ENCODE data around the gene C9orf85. TPM values are rescaled to one million over a fixed set of nuclear protein-coding genes. Genes with fewer than 3 reads are reported as not detected.
A peak's percentile ranks its signal among the peaks of the same experiment; 100 is the strongest.

C9orf85 gene
- total RNA-seq, 1 experiment from 2014 or later: 9.8 TPM

DNA sequence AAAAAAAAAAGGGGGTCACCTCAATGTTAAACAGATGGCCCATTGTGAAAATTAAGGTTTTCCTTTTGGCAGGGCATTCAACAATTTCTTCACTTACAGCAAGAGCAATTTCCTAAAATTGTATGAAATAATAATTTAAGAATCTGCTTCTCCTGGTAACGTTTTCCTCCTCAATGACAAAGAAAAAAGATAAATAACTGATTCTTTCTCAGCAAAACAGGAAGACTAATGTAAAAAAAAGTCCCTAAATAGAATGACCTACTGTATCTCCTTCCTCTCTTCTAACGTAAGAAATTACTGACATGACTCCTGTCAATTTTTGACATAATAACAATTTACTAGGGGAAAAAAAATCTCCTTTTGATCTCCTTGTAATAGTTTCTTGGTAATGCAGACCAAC lies 26.0 kb upstream of the C9orf85 start:
- Mint-ChIP-seq H3K36me3 (ENCODE audit: insufficient read depth, unreplicated experiment) (peaks cover 5% of the 10 kb centered on the region), H3K4me1 (ENCODE audit: low read depth, unreplicated experiment) (no peaks in the 10 kb centered on the region), H3K4me3 (ENCODE audit: low read depth, unreplicated experiment) (no peak overlapping the region), H3K27ac (ENCODE audit: unreplicated experiment) (no peak overlapping the region), H3K9me3 (ENCODE audit: low read depth, unreplicated experiment) (no peaks in the 10 kb centered on the region), H3K27me3 (ENCODE audit: unreplicated experiment) (no peaks in the 10 kb centered on the region)
- TF ChIP-seq, protein P1, sequence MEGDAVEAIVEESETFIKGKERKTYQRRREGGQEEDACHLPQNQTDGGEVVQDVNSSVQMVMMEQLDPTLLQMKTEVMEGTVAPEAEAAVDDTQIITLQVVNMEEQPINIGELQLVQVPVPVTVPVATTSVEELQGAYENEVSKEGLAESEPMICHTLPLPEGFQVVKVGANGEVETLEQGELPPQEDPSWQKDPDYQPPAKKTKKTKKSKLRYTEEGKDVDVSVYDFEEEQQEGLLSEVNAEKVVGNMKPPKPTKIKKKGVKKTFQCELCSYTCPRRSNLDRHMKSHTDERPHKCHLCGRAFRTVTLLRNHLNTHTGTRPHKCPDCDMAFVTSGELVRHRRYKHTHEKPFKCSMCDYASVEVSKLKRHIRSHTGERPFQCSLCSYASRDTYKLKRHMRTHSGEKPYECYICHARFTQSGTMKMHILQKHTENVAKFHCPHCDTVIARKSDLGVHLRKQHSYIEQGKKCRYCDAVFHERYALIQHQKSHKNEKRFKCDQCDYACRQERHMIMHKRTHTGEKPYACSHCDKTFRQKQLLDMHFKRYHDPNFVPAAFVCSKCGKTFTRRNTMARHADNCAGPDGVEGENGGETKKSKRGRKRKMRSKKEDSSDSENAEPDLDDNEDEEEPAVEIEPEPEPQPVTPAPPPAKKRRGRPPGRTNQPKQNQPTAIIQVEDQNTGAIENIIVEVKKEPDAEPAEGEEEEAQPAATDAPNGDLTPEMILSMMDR (IDR thresholded peaks at IDR 0.05; ENCODE audit: unreplicated experiment): no peak
- DNase-seq: no peak
- no TSS peak for BruUV-seq (replicated peaks)
- intact Hi-C loops (cut with micrococcal nuclease; ENCODE audit: unreplicated experiment): no loop called here
- CTCF ChIA-PET: no interaction called here

DNA sequence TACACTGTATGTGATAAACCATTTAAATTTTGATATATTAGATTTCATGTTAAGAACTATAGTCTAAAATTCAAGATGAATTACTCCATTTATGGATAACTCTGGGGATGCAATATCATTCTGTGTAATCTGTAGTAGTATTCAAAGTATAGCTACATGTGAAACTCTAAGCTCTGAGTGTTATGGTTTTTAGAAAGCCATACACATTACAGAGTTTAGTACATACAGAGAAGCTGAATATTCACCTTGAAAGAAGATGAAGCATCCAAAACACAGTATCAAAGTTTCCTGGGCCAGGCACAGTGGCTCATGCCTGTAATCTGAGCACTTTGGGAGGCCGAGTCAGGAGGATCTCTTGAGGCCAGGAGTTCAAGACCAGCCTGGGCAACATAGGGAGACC lies 25.4 kb upstream of the C9orf85 start:
- H3K4me1 Mint-ChIP-seq (ENCODE audit: low read depth, unreplicated experiment): peaks cover 2% of the 10 kb centered on the region
- peaks cover 5% of the 10 kb centered on the region for H3K36me3 Mint-ChIP-seq (ENCODE audit: insufficient read depth, unreplicated experiment)

DNA sequence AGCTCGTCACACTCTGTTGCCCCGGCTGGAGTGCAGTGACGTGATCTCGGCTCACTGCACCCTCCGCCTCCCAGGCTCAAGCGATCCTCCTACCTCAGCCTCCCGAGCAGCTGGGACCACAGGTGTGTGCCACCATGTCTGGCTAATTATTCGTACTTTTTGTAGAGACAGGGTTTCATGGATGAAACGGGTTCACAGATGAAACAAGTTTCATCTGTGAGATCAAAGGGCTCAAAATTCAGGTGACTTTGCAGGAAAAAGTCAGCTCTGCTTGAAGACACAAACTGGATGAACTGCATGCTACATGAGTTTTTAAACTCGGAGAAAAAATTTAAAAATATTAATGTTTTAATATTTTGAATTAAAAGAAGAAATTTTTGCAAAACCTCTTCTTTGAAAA lies 24.9 kb upstream of the C9orf85 start:
- Mint-ChIP-seq H3K27ac (ENCODE audit: unreplicated experiment) (peak overlapping the region; percentile 56), H3K9me3 (ENCODE audit: low read depth, unreplicated experiment) (no peaks in the 10 kb centered on the region), H3K4me1 (ENCODE audit: low read depth, unreplicated experiment) (peaks cover 8% of the 10 kb centered on the region), H3K4me3 (ENCODE audit: low read depth, unreplicated experiment) (no peak overlapping the region), H3K27me3 (ENCODE audit: unreplicated experiment) (no peaks in the 10 kb centered on the region), H3K36me3 (ENCODE audit: insufficient read depth, unreplicated experiment) (peaks cover 2% of the 10 kb centered on the region)
- intact Hi-C loops (cut with micrococcal nuclease; ENCODE audit: unreplicated experiment): no loop called here
- TF ChIP-seq, protein P1 (IDR thresholded peaks at IDR 0.05; ENCODE audit: unreplicated experiment): no peak
- CTCF ChIA-PET: interaction anchor here (0.5 kb wide), 1 partner anchor 510 kb away, joined by 3 read pairs; no protein-coding TSS in a partner anchor
- no TSS peak for BruUV-seq (replicated peaks)
- no peak for DNase-seq

More for the DNA sequence above, 25.4 kb upstream of the C9orf85 start:
- no peaks in the 10 kb centered on the region for H3K9me3 Mint-ChIP-seq (ENCODE audit: low read depth, unreplicated experiment)
- intact Hi-C loops (cut with micrococcal nuclease; ENCODE audit: unreplicated experiment): no loop called here
- BruUV-seq (replicated peaks): no TSS peak
- H3K27ac Mint-ChIP-seq (ENCODE audit: unreplicated experiment): no peak overlapping the region
- DNase-seq: no peak
- CTCF ChIA-PET: no interaction called here
- H3K4me3 Mint-ChIP-seq (ENCODE audit: low read depth, unreplicated experiment): no peak overlapping the region
- no peaks in the 10 kb centered on the region for H3K27me3 Mint-ChIP-seq (ENCODE audit: unreplicated experiment)
- TF ChIP-seq, protein P1 (IDR thresholded peaks at IDR 0.05; ENCODE audit: unreplicated experiment): no peak

DNA sequence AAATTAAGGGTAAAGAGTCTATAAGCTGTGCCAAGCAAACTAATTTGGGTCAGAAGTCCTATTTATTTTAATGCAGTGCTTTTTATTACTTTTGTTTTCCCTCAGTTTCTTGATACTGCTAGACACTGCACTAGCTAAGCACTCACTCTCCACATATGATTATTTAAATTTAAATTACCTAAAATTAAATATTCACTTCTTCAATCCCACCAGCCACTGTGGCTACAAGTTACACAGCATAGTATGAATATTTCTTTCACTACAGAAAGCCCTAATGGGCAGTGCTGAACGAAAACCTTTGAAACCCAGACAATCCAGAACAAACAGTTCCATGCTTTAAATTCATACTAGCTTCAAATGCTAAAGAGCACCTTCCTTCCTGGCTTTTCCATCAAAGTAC lies 24.1 kb upstream of the C9orf85 start:
- Mint-ChIP-seq H3K27me3 (ENCODE audit: unreplicated experiment) (no peaks in the 10 kb centered on the region), H3K27ac (ENCODE audit: unreplicated experiment) (no peak overlapping the region), H3K36me3 (ENCODE audit: insufficient read depth, unreplicated experiment) (no peaks in the 10 kb centered on the region), H3K4me1 (ENCODE audit: low read depth, unreplicated experiment) (peaks cover 10% of the 10 kb centered on the region), H3K4me3 (ENCODE audit: low read depth, unreplicated experiment) (no peak overlapping the region), H3K9me3 (ENCODE audit: low read depth, unreplicated experiment) (no peaks in the 10 kb centered on the region)
- BruUV-seq (replicated peaks): no TSS peak
- no peak for DNase-seq
- TF ChIP-seq, protein P1 (IDR thresholded peaks at IDR 0.05; ENCODE audit: unreplicated experiment): no peak
- CTCF ChIA-PET: interaction anchor here (1.1 kb wide), 1 partner anchor 8 kb away, joined by 3 read pairs; no protein-coding TSS in a partner anchor
- intact Hi-C loops (cut with micrococcal nuclease; ENCODE audit: unreplicated experiment): no loop called here

Measured in Calu3 (cell line).